HepG2 (cell line): ENCODE measurements around the gene C16orf86. TPM values are rescaled to one million over a fixed set of nuclear protein-coding genes. Genes with fewer than 3 reads are reported as not detected.

Experiments used
- BCL3 ChIP-seq: sonication (generic); formaldehyde crosslinking; IDR thresholded peaks from 2 replicates; pipeline ENCODE4 v1.5.1; 2020; ENCODE audit warnings: mild to moderate bottlenecking, missing genetic modification reagents, moderate library complexity
- HMGXB3 ChIP-seq: sonication (generic); formaldehyde crosslinking; IDR thresholded peaks from 2 replicates; pipeline ENCODE4 v1.4.0; 2020; ENCODE audit warnings: missing genetic modification reagents, borderline replicate concordance
- HOMEZ ChIP-seq: IDR thresholded peaks from 2 replicates; pipeline ENCODE4 v1.6.1; 2016; ENCODE audit warnings: low read depth
- IKZF4 ChIP-seq: sonication (generic); formaldehyde crosslinking; IDR thresholded peaks from 2 replicates; pipeline ENCODE4 v1.5.1; 2020; ENCODE audit warnings: borderline replicate concordance, mild to moderate bottlenecking, low read depth, missing genetic modification reagents; ENCODE audit errors: not compliant biosample characterization
- ISX ChIP-seq: sonication (generic); formaldehyde crosslinking; conservative IDR thresholded peaks from 2 replicates; pipeline ENCODE4 v1.5.0; 2020; ENCODE audit warnings: missing genetic modification reagents
- KLF11 ChIP-seq: IDR thresholded peaks from 2 replicates; pipeline ENCODE4 v1.6.1; 2016; ENCODE audit warnings: missing compliant biosample characterization
- NFKB2 ChIP-seq: sonication (generic); formaldehyde crosslinking; IDR thresholded peaks from 2 replicates; pipeline ENCODE4 v1.4.0; 2020; ENCODE audit warnings: missing genetic modification reagents, borderline replicate concordance
- NRL ChIP-seq: sonication (generic); formaldehyde crosslinking; IDR thresholded peaks from 2 replicates; pipeline ENCODE4 v1.5.0; 2020; ENCODE audit warnings: missing genetic modification reagents, mild to moderate bottlenecking, moderate library complexity, borderline replicate concordance
- SALL1 ChIP-seq: sonication (generic); formaldehyde crosslinking; IDR thresholded peaks from 2 replicates; pipeline ENCODE4 v1.8.0; 2022; ENCODE audit warnings: mild to moderate bottlenecking, missing genetic modification reagents
- SCMH1 ChIP-seq: sonication (generic); formaldehyde crosslinking; IDR thresholded peaks from 2 replicates; pipeline ENCODE4 v1.9.0; 2021; ENCODE audit warnings: missing genetic modification reagents, mild to moderate bottlenecking, borderline replicate concordance
- SNAPC4 ChIP-seq: sonication (generic); formaldehyde crosslinking; IDR thresholded peaks from 2 replicates; pipeline ENCODE4 v1.4.0; 2020; ENCODE audit warnings: mild to moderate bottlenecking, missing genetic modification reagents
- TGIF2 ChIP-seq: IDR thresholded peaks from 2 replicates; pipeline ENCODE4 v1.6.1; 2016; ENCODE audit warnings: control low read depth, missing compliant biosample characterization
- ZBTB42 ChIP-seq: sonication (generic); formaldehyde crosslinking; IDR thresholded peaks from 2 replicates; pipeline ENCODE4 v1.5.0; 2020; ENCODE audit warnings: mild to moderate bottlenecking, missing genetic modification reagents
- ZNF33B ChIP-seq: sonication (generic); formaldehyde crosslinking; IDR thresholded peaks from 2 replicates; pipeline ENCODE4 v1.5.1; 2020; ENCODE audit warnings: mild to moderate bottlenecking, missing genetic modification reagents
- ZNF367 ChIP-seq: sonication (generic); formaldehyde crosslinking; IDR thresholded peaks from 2 replicates; pipeline ENCODE4 v1.4.0; 2020; ENCODE audit warnings: missing genetic modification reagents, borderline replicate concordance
- polyA plus RNA-seq, 8 experiments: library from polyadenylated mRNA; depleted of rRNA in 3 of 8; stranded (reverse) in 7 of 8; unstranded in 1 of 8; fragments of >200 nt; fragmentation: Illumina TruSeq in 4 of 8; extraction: Trizol in 4 of 8; gene quantifications; 2 replicates each; pipeline versions ENCODE4 v1.2.1 to v1.2.3, GENCODE V29; 2011 to 2016; ENCODE audit warnings: low read depth in 4 of 8, missing spikeins in 1 of 8, mixed read lengths in 1 of 8; ENCODE audit not compliant: insufficient read depth in 1 of 8
- total RNA-seq, 5 experiments: library from RNA; depleted of rRNA; stranded (reverse); fragments of >200 nt; fragmentation: Illumina TruSeq; extraction: Trizol; gene quantifications; 2 replicates each; pipeline ENCODE4 v1.2.3, GENCODE V29; 2016; ENCODE audit warnings: low read depth in 1 of 5

Gene C16orf86
- total and polyA plus RNA-seq, 2 of the 13 experiments (the other 11 are each of a cell fraction or from before 2014, with no cell fraction given) = 1.5 to 3.1 TPM

DNA sequence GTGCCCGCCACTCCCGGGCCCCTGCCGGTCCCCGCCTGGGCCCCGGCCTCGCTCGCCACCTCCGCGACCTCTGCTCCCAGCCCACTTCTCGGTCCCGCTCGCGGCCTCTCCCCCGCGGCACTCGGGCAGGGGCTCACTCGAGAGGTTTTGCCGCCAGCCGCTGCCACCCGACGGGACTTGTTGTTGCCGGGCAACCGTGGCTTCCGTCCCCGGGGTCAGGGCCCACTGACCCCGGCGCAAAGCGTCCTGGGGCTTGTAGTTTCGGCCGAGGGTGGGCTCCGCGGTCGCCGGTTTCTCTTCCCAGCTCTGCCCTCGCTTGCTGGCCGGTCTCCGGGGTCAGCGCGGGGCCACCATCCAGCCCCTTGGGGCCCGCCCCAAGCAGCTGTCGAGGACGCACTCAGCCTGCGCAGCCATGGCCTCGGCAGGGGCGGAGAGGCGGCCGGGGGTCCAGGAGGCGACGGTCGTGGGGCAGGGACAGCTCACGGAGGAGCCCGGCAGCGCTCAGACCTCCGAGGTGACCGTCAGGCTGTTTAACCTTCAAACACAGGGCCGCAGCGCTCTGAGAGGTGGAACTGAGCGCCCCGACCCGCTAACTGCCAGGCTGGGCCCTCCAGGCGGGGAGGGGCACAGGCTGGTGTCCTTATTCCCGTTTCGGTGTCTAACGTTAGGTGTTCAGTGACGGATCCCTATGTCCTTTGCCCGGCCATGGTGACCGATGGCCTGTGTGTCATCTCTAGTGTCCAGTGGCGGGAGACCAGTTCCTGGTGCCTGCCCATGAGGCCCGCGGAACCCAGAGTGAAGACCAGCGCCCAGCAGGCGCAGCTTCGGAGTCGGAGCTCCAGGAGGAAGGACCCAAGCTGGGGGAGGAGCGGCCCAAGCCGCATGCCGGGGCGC is at the start of gene C16orf86, which contains the start of gene ENKD1 (continued):
- TF ChIP-seq SNAPC4 (CRISPR knock-in tag) = peak; percentile 76; the same call in 1 of the 2 replicates
- TF ChIP-seq ISX (CRISPR knock-in tag) = 0 out of 2 replicates have a peak, but pooled peaks have one; percentile 24
- peak; percentile 79; the same call in 1 of the 2 replicates for TF ChIP-seq KLF11 (CRISPR knock-in tag)
- TF ChIP-seq HOMEZ (CRISPR knock-in tag) = peak; percentile 50; the same call in 1 of the 2 replicates
- no peak for TF ChIP-seq SCMH1 (CRISPR knock-in tag)
- TF ChIP-seq HMGXB3 (CRISPR knock-in tag) = peak; percentile 44; the same call in 1 of the 2 replicates
- TF ChIP-seq ZNF367 (CRISPR knock-in tag) = 0 out of 2 replicates have a peak, but pooled peaks have one; percentile 21
- TF ChIP-seq BCL3 (CRISPR knock-in tag) = 0 out of 2 replicates have a peak, but pooled peaks have one; percentile 6
- TF ChIP-seq ZNF33B = no peak
- TF ChIP-seq SALL1 (CRISPR knock-in tag) = peak; percentile 66
- TF ChIP-seq NRL (CRISPR knock-in tag) = 0 out of 2 replicates have a peak, but pooled peaks have one; percentile 49
- TF ChIP-seq NFKB2 (CRISPR knock-in tag) = peak; percentile 18; the same call in 1 of the 2 replicates
- TF ChIP-seq ZBTB42 = peak; percentile 38; the same call in 1 of the 2 replicates
- peak; percentile 76 for TF ChIP-seq IKZF4 (CRISPR knock-in tag)
- peak; percentile 37; the same call in 1 of the 2 replicates for TF ChIP-seq TGIF2 (CRISPR knock-in tag)
